GM12878 (cell line): ENCODE results near the gene ARFGAP3. TPM values are rescaled to one million over a fixed set of nuclear protein-coding genes. Genes with fewer than 3 reads are reported as not detected.

ENCODE experiments used
- ATAC-seq: fragments of 200-7000 bp; cut with Tn5 transposase; 3 replicates; pipeline ENCODE4 v1.9.1; 2020; ENCODE audit warnings: mild to moderate bottlenecking, moderate library complexity
- BruUV-seq: library from RNA; stranded (reverse); fragments of 400-500 nt; replicated peaks from 2 replicates; lab custom pipeline; 2021; lab: Mats Ljungman, UMichigan
- CTCF ChIA-PET: fragments of 300-600 bp; sonication (Branson Sonifier 250); formaldehyde crosslinking; extraction: SDS; loops from one replicate; lab custom pipeline; 2021; ENCODE audit warnings: inconsistent platforms; lab: Yijun Ruan, JAX
- POLR2A ChIA-PET: fragments of 350-600 bp; formaldehyde crosslinking; extraction: SDS; loops from one replicate; lab custom pipeline; 2021; ENCODE audit warnings: inconsistent platforms; lab: Charles Lee
- RAD21 ChIA-PET: fragments of 300-600 bp; sonication (Branson Sonifier 250); formaldehyde crosslinking; loops from one replicate; lab custom pipeline; 2023; ENCODE audit warnings: antibody characterized with exemption; ENCODE audit not compliant: unreplicated experiment; lab: Charles Lee
- SMC1A ChIA-PET: fragments of 300-600 bp; sonication (Branson Sonifier 250); formaldehyde crosslinking; loops from one replicate; lab custom pipeline; 2023; ENCODE audit not compliant: unreplicated experiment, uncharacterized antibody; lab: Charles Lee
- DNase-seq: peaks from one replicate; pipeline ENCODE4 v3.0.0-alpha.2; 2011; ENCODE audit warnings: low read depth, low spot score
- FAIRE-seq: peaks from 3 replicates; lab custom pipeline; 2011; peaks lifted over from hg19 to GRCh38; lab: Jason Lieb, UNC
- H2AFZ ChIP-seq: 2 replicates; pipeline ENCODE4 v1.6.0; 2011; ENCODE audit warnings: low read depth, low read length, control low read depth; ENCODE audit not compliant: control insufficient read depth
- H3K27ac ChIP-seq: 2 replicates; pipeline ENCODE4 v1.5.1; 2011; ENCODE audit warnings: control low read depth; ENCODE audit not compliant: control insufficient read depth, insufficient read depth
- H3K27me3 ChIP-seq, 2 experiments: replicated peaks in 1 of 2; 2 replicates each; pipeline versions ENCODE4 v1.6.0 to v1.6.1; 2011; ENCODE audit warnings: low read length in 1 of 2; ENCODE audit not compliant: control insufficient read depth in 2 of 2, insufficient read depth in 2 of 2
- H3K36me3 ChIP-seq, 2 experiments: 2 replicates each; pipeline ENCODE4 v1.5.1; 2011; ENCODE audit warnings: low read length in 1 of 2; ENCODE audit not compliant: control insufficient read depth in 2 of 2, insufficient read depth in 2 of 2
- H3K4me1 ChIP-seq: 2 replicates; pipeline ENCODE4 v1.6.1; 2011; ENCODE audit warnings: mild to moderate bottlenecking, low read length, moderate library complexity, mixed read lengths; ENCODE audit not compliant: control insufficient read depth, insufficient read depth
- H3K4me2 ChIP-seq: 2 replicates; pipeline ENCODE4 v1.6.0; 2011; ENCODE audit warnings: control low read depth; ENCODE audit not compliant: control insufficient read depth, insufficient read depth
- H3K4me3 ChIP-seq: fragments of 200-600 bp; sonication (generic); 2 replicates; pipeline ENCODE4 v1.5.1; 2016
- H3K79me2 ChIP-seq: 2 replicates; pipeline ENCODE4 v1.6.0; 2011; ENCODE audit warnings: low read length; ENCODE audit not compliant: control insufficient read depth, insufficient read depth
- H3K9ac ChIP-seq: 2 replicates; pipeline ENCODE4 v1.8.0; 2011; ENCODE audit warnings: low read length, control low read depth, mixed read lengths; ENCODE audit not compliant: control insufficient read depth, insufficient read depth
- H3K9me3 ChIP-seq: replicated peaks from 3 replicates; pipeline ENCODE4 v1.5.1; 2011; ENCODE audit warnings: mild to moderate bottlenecking, low read length; ENCODE audit not compliant: control insufficient read depth, insufficient read depth
- H4K20me1 ChIP-seq: 2 replicates; pipeline ENCODE4 v1.6.0; 2011; ENCODE audit not compliant: control insufficient read depth, insufficient read depth
- BCL11A ChIP-seq: IDR thresholded peaks from 2 replicates; pipeline ENCODE4 v1.6.1; 2011; ENCODE audit warnings: low read depth, low read length
- CUX1 ChIP-seq: IDR thresholded peaks from 2 replicates; pipeline ENCODE4 v1.6.1; 2012; ENCODE audit warnings: improper control_type of control experiment, low read depth, low read length; ENCODE audit not compliant: insufficient replicate concordance
- MTA3 ChIP-seq: IDR thresholded peaks from 2 replicates; pipeline ENCODE4 v1.6.1; 2012; ENCODE audit warnings: low read length, inconsistent platforms, borderline replicate concordance
- SMARCA5 ChIP-seq: fragments of 450-650 bp; IDR thresholded peaks from 2 replicates; pipeline ENCODE4 v1.6.1; 2017; ENCODE audit warnings: mild to moderate bottlenecking
- WGBS: methylation state at CpG from one replicate; pipeline ENCODE4 v1.1.6; 2016; ENCODE audit warnings: low lambda C conversion rate; ENCODE audit not compliant: insufficient replicate concordance, insufficient coverage; ENCODE audit errors: missing lambda C conversion rate; 5-methylcytosine and 5-hydroxymethylcytosine counted together
- in situ Hi-C: fragments of 300-500 bp; cut with MboI; formaldehyde crosslinking; loops from 9 replicates; pipeline ENCODE4 v1.14.3; 2018; ENCODE audit warnings: mixed read lengths
- intact Hi-C: fragments of 100-400 bp; cut with micrococcal nuclease; formaldehyde crosslinking; loops from one replicate; pipeline ENCODE4 v1.14.2; 2022; ENCODE audit not compliant: unreplicated experiment
- polyA plus RNA-seq, 11 experiments: library from polyadenylated mRNA; depleted of rRNA in 4 of 11; unstranded in 6 of 11; stranded (reverse) in 5 of 11; fragments of >200 nt; fragmentation: Nextera tagmentation in 4 of 11; fragmentation: Illumina TruSeq in 1 of 11; extraction: Ambion mirVana in 4 of 11; extraction: Trizol in 1 of 11; gene quantifications; 1 replicate in 1 of 11; 2 replicates in 10 of 11; pipeline versions ENCODE4 v1.2.1 to v1.2.3, GENCODE V29; 2011 to 2016; ENCODE audit warnings: inconsistent platforms in 2 of 11, missing spikeins in 2 of 11, low read depth in 1 of 11
- total RNA-seq, 4 experiments: library from RNA; depleted of rRNA in 3 of 4; stranded (reverse); fragments of >200 nt in 3 of 4; fragmentation: Illumina TruSeq in 1 of 4; extraction: Trizol in 1 of 4; gene quantifications; 2 replicates each; pipeline versions ENCODE4 v1.2.1 to v1.2.3, GENCODE V29; 2013 to 2021

Gene ARFGAP3
- total and polyA plus RNA-seq, 10 of the 15 experiments (the other 5 are each of a cell fraction or from before 2014, with no cell fraction given) = 29.7 to 50.8 (median 39.5) TPM

GRCh38 chr22:42881982-42882656, 25.0 kb upstream of the ARFGAP3 start:
- Histone ChIP-seq H2AFZ (no peak overlapping the region), H3K36me3 (peaks cover 37 to 51% of the 10 kb centered on the region in 2 experiments), H3K27me3 (no peaks in the 10 kb centered on the region), H3K4me1 (no peaks in the 10 kb centered on the region), H3K4me2 (no peak overlapping the region), H3K9ac (no peak overlapping the region), H3K27ac (no peak overlapping the region), H3K9me3 (no peaks in the 10 kb centered on the region), H4K20me1 (no peaks in the 10 kb centered on the region), H3K4me3 (no peak overlapping the region), H3K79me2 (no peaks in the 10 kb centered on the region)
- BruUV-seq = no TSS peak
- ChIA-PET RAD21 (interaction anchor here (0.6 to 2.5 kb wide), 4 partner anchors 14 to 171 kb away, joined by 3 to 8 read pairs (median 3); no protein-coding TSS in a partner anchor), POLR2A (interaction anchor here (0.5 to 0.6 kb wide), 2 partner anchors 37 to 39 kb away, joined by 3 to 6 read pairs; no protein-coding TSS in a partner anchor), SMC1A (interaction anchor here (1.8 kb wide), 1 partner anchor 14 kb away, joined by 6 read pairs; no protein-coding TSS in a partner anchor), CTCF (interaction anchor here (1.1 to 1.6 kb wide), 4 partner anchors 11 to 152 kb away, joined by 3 to 8 read pairs (median 3); no protein-coding TSS in a partner anchor)
- ATAC-seq (peak; percentile 27; the same call in 1 of the 3 replicates), DNase-seq (no peak), FAIRE-seq (no peak)
- in situ Hi-C loops (no loop called here), intact Hi-C loops (no loop called here)
- no peak for TF ChIP-seq SMARCA5
- no peak for TF ChIP-seq CUX1
- TF ChIP-seq BCL11A = no peak
- TF ChIP-seq MTA3 = no peak
- 72% methylated on average over 10 of the region's 10 CpGs for WGBS
